Measurements from ENCODE around the gene STK31.

DNA sequence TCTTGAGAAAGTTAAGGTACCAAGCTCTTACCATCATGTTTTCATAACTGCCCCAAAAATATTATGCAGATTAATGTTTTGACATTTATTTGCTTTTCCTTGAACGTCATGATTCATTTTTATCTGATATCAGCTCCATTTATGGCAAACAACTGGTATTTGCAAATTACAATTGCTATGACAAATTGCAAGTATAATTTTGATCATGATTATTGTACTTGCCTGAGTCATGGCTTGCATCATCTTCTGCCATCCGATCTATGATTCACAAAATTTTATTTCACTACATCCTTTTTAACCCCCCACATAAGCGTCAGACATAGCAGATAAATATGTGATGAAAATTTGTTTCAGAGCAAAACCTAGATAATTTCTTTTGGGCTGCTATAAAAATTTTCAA is 155.0 kb downstream of the STK31 start:
- TF ChIP-seq EZH2 (IDR thresholded peaks at IDR 0.05; ENCODE audit: borderline replicate concordance, low read depth, low read length, severe bottlenecking) = no peak
- TF ChIP-seq, protein P1, sequence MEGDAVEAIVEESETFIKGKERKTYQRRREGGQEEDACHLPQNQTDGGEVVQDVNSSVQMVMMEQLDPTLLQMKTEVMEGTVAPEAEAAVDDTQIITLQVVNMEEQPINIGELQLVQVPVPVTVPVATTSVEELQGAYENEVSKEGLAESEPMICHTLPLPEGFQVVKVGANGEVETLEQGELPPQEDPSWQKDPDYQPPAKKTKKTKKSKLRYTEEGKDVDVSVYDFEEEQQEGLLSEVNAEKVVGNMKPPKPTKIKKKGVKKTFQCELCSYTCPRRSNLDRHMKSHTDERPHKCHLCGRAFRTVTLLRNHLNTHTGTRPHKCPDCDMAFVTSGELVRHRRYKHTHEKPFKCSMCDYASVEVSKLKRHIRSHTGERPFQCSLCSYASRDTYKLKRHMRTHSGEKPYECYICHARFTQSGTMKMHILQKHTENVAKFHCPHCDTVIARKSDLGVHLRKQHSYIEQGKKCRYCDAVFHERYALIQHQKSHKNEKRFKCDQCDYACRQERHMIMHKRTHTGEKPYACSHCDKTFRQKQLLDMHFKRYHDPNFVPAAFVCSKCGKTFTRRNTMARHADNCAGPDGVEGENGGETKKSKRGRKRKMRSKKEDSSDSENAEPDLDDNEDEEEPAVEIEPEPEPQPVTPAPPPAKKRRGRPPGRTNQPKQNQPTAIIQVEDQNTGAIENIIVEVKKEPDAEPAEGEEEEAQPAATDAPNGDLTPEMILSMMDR (IDR thresholded peaks at IDR 0.05; ENCODE audit: borderline replicate concordance, extremely low read depth, low read length, poor library complexity, severe bottlenecking) = no peak
